Measurements from ENCODE around the gene TRAK1.

The TRAK1 gene

DNA sequence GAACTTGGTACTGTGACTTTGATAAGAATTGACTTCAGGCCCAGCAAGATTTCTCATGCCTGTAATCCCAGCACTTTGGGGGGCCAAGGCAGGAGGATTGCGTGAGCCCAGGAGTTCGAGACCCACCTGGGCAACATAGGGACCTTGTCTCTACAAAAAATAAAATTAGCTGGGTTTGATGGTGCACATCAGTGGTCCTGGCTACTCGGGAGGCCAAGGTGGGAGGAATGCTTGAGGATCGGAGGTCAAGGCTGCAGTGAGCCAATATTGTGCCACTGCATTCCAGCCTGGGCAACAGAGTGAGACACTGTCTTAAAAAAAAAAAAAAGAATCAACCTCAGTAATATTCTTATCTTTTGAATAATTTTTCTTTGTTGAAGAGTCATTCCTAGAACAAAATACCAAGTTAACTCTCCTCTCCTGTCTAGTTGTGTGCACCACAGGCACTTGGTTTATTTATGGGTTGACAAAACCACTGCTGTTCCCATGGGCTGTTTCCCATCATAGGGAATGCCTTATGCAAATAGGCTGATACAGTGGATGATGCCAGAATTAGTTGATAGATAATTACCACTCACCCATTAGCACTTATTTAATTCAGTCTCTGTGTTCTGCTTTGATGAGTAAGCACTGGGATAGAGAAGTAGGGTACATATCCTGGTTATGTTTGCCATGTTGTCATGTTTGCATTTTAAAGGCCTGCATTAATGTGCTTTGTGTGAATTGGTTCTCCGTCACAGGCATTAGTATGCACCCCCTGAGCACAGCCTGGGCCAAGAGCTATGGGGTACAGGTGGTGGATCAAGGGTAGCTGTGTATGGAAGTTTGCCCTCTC is 32.9 kb downstream of the TRAK1 start:
- no peak for DNase-seq (ENCODE audit: low read depth)
- TF ChIP-seq, protein P1, sequence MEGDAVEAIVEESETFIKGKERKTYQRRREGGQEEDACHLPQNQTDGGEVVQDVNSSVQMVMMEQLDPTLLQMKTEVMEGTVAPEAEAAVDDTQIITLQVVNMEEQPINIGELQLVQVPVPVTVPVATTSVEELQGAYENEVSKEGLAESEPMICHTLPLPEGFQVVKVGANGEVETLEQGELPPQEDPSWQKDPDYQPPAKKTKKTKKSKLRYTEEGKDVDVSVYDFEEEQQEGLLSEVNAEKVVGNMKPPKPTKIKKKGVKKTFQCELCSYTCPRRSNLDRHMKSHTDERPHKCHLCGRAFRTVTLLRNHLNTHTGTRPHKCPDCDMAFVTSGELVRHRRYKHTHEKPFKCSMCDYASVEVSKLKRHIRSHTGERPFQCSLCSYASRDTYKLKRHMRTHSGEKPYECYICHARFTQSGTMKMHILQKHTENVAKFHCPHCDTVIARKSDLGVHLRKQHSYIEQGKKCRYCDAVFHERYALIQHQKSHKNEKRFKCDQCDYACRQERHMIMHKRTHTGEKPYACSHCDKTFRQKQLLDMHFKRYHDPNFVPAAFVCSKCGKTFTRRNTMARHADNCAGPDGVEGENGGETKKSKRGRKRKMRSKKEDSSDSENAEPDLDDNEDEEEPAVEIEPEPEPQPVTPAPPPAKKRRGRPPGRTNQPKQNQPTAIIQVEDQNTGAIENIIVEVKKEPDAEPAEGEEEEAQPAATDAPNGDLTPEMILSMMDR (conservative IDR thresholded peaks at IDR 0.05; ENCODE audit: low read depth, low read length): no peak
- H3K4me3 ChIP-seq (ENCODE audit: low read length): no peak overlapping the region

DNA sequence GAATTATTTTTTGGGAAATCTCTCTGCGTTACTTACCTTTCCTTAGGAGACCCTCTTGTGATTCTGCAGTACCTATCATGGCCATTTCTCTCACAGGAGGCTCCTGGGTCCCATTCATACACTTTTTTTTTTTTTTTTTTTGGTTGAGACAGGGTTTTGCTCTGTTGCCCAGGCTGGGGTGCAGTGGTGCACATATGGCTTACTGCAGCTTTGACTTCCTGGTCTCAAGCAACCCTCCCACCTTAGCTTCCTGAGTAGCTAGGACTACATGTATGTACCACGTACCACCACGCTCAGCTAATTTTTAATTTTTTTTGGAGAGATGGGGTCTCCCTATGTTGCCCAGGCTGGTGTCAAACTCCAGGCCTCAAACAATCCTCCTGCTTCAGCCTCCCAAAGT is 36.1 kb downstream of the TRAK1 start:
- TF ChIP-seq, protein P1 (conservative IDR thresholded peaks at IDR 0.05; ENCODE audit: low read depth, low read length): no peak
- no peak for DNase-seq (ENCODE audit: low read depth)
- no peak overlapping the region for H3K4me3 ChIP-seq (ENCODE audit: low read length)

DNA sequence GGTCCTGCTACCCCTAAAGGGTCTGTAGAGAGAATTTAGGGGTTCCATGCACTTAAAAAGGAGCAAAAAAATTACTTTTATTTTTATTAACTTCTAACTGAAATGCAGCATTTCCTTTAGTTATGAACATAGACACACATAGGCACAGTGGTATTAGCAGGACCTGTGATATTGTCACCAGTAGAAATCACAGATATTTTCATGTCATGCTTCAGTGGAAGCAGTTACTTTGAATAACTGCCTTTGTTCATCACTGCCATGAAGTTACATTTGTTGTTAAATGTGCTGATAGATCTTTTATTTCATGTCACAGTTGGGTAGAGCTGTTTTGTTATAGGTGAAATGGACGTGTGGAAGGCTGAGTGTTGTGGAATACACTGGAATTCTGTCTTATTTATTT is 37.4 kb downstream of the TRAK1 start:
- no peak overlapping the region for H3K4me3 ChIP-seq (ENCODE audit: low read length)
- DNase-seq (ENCODE audit: low read depth): no peak
- TF ChIP-seq, protein P1 (conservative IDR thresholded peaks at IDR 0.05; ENCODE audit: low read depth, low read length): no peak

DNA sequence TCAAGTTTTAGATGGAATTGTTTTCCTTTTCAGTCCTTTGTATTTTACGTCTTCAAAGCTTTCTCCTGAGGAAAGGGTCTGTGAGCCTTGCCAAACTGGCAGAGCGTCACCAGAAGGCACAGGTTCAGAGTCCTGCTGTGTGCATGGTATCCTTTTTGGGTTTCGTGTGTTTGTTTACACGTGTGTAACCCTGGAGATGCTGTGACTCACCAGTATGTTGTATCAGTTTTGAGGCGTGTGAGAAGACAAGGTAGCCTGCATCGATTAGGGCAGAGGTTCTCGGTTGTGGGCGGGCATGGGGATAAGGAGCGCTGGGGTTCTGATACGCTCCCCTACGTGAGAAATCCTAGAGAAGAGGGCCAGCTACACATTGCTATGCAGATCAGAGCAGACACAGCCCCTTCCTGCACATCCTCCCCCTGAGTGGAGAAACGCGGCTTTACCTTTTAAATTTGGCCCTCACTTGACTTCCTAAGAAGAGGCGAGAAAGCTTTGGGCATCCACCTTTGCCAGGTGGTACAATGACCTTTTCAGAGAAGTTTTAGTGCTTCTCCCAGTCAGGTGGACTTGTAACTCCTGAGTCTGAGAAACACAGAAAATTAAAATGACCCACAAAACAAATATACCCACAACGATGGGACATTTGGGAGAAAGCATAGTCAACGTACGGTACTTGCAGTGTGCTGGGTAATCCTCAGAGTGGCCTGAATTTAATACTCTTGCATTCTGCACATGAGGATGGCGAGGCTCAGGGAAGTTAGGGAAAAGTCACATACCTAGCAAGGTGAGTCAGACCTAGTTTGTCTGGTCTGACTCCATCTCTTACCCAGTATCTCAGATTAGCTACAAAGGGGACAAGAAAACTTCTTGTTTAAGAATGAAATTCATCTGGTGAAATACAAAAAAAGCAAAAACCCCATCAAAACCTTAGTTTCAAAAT is 38.1 kb downstream of the TRAK1 start:
- TF ChIP-seq, protein P1 (conservative IDR thresholded peaks at IDR 0.05; ENCODE audit: low read depth, low read length): no peak
- H3K4me3 ChIP-seq (ENCODE audit: low read length): no peak overlapping the region
- DNase-seq (ENCODE audit: low read depth): no peak

DNA sequence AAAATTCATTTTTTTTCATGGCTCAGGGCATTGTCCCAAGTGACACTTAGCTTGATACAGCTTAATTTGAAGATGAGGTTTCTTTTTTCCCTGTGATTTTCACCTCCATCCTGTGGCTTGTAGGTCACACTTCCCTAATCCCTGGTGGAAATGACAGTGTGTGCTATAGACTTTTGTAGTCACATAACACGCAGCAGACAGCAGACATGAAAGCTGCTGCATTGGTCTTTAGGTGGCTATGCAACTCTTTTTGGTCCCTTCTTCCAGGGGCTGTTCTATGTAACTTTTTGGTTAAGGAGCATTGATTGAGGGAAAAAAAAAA is 38.8 kb downstream of the TRAK1 start:
- DNase-seq (ENCODE audit: low read depth): no peak
- TF ChIP-seq, protein P1 (conservative IDR thresholded peaks at IDR 0.05; ENCODE audit: low read depth, low read length): no peak

DNA sequence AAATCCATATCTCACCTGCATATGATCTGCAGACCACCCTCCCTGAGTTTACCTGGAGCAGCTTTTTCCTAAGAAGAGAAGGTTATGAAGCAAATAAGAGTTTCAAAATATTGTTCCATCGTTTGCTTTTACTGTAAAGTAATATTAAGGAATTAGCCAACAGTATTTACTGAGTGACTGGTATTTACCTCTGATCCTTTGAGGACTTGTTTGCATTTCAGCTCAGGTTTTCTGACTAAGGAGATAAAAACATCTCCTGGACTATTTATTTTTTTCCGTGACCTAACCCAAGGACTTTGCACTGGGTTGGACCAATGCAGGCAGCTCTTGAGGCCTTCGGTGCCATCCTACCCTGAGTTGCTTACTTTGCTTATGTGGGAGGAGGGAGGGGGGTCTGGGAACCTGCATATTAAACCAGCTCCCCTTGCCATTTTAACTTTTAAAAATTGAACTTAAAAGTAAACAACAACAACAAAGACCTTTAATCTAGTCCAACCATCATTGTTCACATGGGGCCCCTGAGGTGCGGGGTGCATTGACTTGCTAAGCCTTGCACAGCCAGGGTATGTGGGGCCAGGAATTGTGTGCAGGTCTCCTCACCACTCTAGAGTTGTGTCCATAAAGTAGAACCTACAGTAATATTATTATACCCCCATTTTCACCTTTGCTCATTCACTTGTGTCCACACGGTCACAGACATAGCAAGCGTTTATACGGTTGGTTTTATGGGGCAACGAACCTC is 39.3 kb downstream of the TRAK1 start:
- H3K4me3 ChIP-seq (ENCODE audit: low read length): no peak overlapping the region
- no peak for DNase-seq (ENCODE audit: low read depth)
- TF ChIP-seq, protein P1 (conservative IDR thresholded peaks at IDR 0.05; ENCODE audit: low read depth, low read length): no peak

More for the DNA sequence above, 38.8 kb downstream of the TRAK1 start:
- no peak overlapping the region for H3K4me3 ChIP-seq (ENCODE audit: low read length)

Data from retinal pigment epithelial cell (primary cell).